ENCODE data around the gene NTNG1. TPM values are rescaled to one million over a fixed set of nuclear protein-coding genes. Genes with fewer than 3 reads are reported as not detected.

The NTNG1 gene
- total RNA-seq, 6 donors from 2014 or later: 1.5 to 11.5 (median 6.8) TPM

DNA sequence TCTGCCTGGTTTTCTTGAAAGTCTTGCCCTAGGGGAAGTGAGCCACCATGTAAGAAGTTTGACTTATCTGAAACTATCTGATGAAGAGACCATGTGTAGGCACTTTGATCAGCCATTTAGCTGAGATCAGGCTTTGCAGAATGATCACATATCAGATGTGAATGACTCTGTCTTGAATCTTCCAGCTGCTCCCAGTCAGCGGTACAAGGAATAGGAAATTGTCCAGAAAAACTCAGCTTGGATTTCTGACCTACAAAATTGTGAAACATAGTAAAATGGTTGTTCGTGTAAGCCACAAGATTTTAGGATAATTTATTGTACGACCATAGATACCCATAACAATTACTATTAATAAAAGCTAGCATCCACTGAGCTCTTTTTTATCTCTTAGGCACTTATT, 41.9 kb upstream of the NTNG1 start:
- DNase-seq (no peak), ATAC-seq (ENCODE audit: low FRiP score in 2 of 2) (no peak)
- Histone ChIP-seq H3K27ac (no peak overlapping the region), H3K9me3 (no peaks in the 10 kb centered on the region), H3K36me3 (no peaks in the 10 kb centered on the region), H3K4me3 (no peak overlapping the region), H3K27me3 (no peaks in the 10 kb centered on the region), H3K4me1 (no peaks in the 10 kb centered on the region)
- TF ChIP-seq POLR2AphosphoS5 (IDR thresholded peaks at IDR 0.05) (no peak), EP300 (IDR thresholded peaks at IDR 0.05) (no peak), CTCF (IDR thresholded peaks at IDR 0.05) (no peak), POLR2A (IDR thresholded peaks at IDR 0.05) (no peak)
- WGBS, 2 donors: 82 to 83% methylated on average over 3 of the region's 3 CpGs

DNA sequence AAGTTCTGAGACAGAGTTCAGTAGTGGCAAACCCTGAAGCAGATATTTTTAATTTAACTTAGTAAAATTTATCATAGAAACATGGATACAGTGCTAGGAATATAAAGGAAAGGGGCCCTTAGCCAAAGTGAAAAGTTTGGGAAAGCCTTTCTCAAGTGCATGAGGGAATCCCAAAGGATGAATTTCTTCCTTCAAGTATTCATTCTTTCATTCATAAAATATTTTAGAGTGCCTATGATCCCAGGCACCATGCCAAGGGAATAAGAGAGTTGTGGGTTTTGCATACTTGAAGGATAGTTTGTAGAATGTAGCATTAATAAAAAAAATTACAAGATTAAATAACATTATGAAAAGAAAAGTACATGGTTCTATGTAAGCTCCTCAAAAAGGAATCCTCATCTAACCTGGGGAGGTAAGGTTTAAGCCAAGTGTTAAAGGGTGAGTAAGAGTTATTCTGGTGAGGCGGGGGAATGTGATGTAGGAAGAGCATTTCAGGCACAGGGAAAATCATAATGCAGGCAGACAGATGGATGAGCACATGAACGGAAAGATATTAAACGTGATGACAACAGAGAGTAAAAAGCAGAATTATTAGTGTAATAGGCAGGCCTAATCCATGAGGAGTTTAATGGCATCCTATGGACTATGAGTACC, 40.4 kb upstream of the NTNG1 start:
- no peak overlapping the region for H3K4me3 ChIP-seq
- ATAC-seq (ENCODE audit: low FRiP score in 2 of 2): no peak
- H3K27ac ChIP-seq: no peak overlapping the region
- DNase-seq: no peak
- no peaks in the 10 kb centered on the region for H3K9me3 ChIP-seq
- no peaks in the 10 kb centered on the region for H3K4me1 ChIP-seq
- 78 to 88% methylated on average over 3 of the region's 3 CpGs for WGBS, 2 donors
- TF ChIP-seq POLR2AphosphoS5 (IDR thresholded peaks at IDR 0.05): no peak
- TF ChIP-seq CTCF (IDR thresholded peaks at IDR 0.05): no peak
- TF ChIP-seq EP300 (IDR thresholded peaks at IDR 0.05): no peak
- no peak for TF ChIP-seq POLR2A (IDR thresholded peaks at IDR 0.05)
- H3K27me3 ChIP-seq: no peaks in the 10 kb centered on the region
- H3K36me3 ChIP-seq: no peaks in the 10 kb centered on the region

DNA sequence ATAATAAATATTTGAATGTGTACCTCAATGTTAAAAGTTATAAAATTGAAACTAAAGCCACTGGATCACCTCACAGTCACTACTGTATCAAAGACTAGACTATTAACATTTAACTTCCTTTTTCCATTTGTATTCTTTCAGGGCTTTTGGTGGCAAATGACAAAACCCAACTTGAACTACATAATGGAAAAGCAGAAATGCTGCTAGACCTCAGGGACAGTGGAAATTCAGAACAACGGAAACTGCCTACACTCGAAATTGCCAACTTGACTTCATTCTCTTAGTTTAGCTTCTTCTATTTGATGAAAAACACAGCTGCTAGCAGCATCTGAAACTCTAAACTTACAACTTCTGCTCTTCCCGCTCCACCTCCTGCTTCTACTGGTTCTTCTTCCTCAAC, 34.9 kb upstream of the NTNG1 start:
- H3K9me3 ChIP-seq: no peaks in the 10 kb centered on the region
- no peak for ATAC-seq (ENCODE audit: low FRiP score in 2 of 2)
- no peak overlapping the region for H3K4me3 ChIP-seq
- H3K27me3 ChIP-seq: no peaks in the 10 kb centered on the region
- DNase-seq: no peak
- H3K36me3 ChIP-seq: no peaks in the 10 kb centered on the region
- WGBS, 2 donors: 90 to 92% methylated on average over 3 of the region's 3 CpGs
- TF ChIP-seq CTCF (IDR thresholded peaks at IDR 0.05) (no peak), EP300 (IDR thresholded peaks at IDR 0.05) (no peak), POLR2A (IDR thresholded peaks at IDR 0.05) (no peak), POLR2AphosphoS5 (IDR thresholded peaks at IDR 0.05) (no peak)
- H3K4me1 ChIP-seq: no peaks in the 10 kb centered on the region
- H3K27ac ChIP-seq: no peak overlapping the region

GRCh38 chr1:107110326-107110725, 30.5 kb upstream of the NTNG1 start:
- TF ChIP-seq POLR2A (IDR thresholded peaks at IDR 0.05): no peak
- no peak for TF ChIP-seq POLR2AphosphoS5 (IDR thresholded peaks at IDR 0.05)
- TF ChIP-seq EP300 (IDR thresholded peaks at IDR 0.05): no peak
- TF ChIP-seq CTCF (IDR thresholded peaks at IDR 0.05): no peak
- Histone ChIP-seq H3K4me3 (no peak overlapping the region), H3K27ac (no peak overlapping the region), H3K27me3 (no peaks in the 10 kb centered on the region), H3K9me3 (no peaks in the 10 kb centered on the region), H3K4me1 (no peaks in the 10 kb centered on the region), H3K36me3 (no peaks in the 10 kb centered on the region)
- ATAC-seq (ENCODE audit: low FRiP score in 2 of 2) (no peak), DNase-seq (no peak)
- 48 to 60% methylated on average over 4 of the region's 4 CpGs for WGBS, 2 donors

- no peaks in the 10 kb centered on the region for H3K36me3 ChIP-seq
- no peaks in the 10 kb centered on the region for H3K27me3 ChIP-seq
- H3K4me3 ChIP-seq: no peak overlapping the region
- DNase-seq (no peak), ATAC-seq (ENCODE audit: low FRiP score in 2 of 2) (no peak)
- H3K9me3 ChIP-seq: no peaks in the 10 kb centered on the region
- TF ChIP-seq EP300 (IDR thresholded peaks at IDR 0.05) (no peak), CTCF (IDR thresholded peaks at IDR 0.05) (no peak), POLR2AphosphoS5 (IDR thresholded peaks at IDR 0.05) (no peak), POLR2A (IDR thresholded peaks at IDR 0.05) (no peak)
- H3K4me1 ChIP-seq: no peaks in the 10 kb centered on the region
- no peak overlapping the region for H3K27ac ChIP-seq
Observed at GRCh38 chr1:107116306-107116790, 24.5 kb upstream of the NTNG1 start.
